ENCODE results near the gene ISLR. TPM values are rescaled to one million over a fixed set of nuclear protein-coding genes. Genes with fewer than 3 reads are reported as not detected.

ISLR gene
- total and polyA plus RNA-seq, 9 of the 15 experiments (the other 6 are each of a cell fraction or from before 2014, with no cell fraction given): not detected

DNA sequence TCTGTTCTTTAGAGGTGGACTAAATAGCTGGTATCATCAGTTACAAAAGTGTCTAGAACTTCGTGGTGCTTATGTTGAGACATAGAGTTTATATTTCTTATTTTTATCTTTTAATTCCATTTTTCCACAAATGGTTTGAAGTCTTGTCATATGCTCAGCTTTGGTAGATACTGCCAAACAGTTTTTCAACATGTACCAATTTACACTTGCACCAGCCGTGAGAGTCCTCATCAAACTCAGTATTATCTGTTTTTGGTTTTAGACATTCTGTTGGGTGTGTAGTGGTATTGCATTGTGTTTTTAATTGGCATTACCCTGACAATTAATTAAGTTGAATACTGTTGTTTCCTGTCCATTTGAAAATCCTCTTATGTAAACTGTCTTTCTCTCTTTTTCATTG lies 26.5 kb upstream of the ISLR start:
- Histone ChIP-seq H4K20me1 (replicated peaks; ENCODE audit: control insufficient read depth, insufficient read depth, low read length) (no peaks in the 10 kb centered on the region), H3K4me3 (no peak overlapping the region), H3K9ac (ENCODE audit: insufficient read depth in 1 of 2, low read depth in 2 of 2, low read length in 2 of 2) (no peak overlapping the region), H3K36me3 (ENCODE audit: control insufficient read depth, insufficient read depth, low read length) (no peaks in the 10 kb centered on the region), H3K27me3 (ENCODE audit: control insufficient read depth in 2 of 2, insufficient read depth in 2 of 2, low read length in 2 of 2) (peaks cover 0 to 14% of the 10 kb centered on the region in 2 experiments; a peak in 2 of 5 replicates), H3K9me1 (ENCODE audit: control insufficient read depth, insufficient read depth, low read length) (no peaks in the 10 kb centered on the region), H3K4me2 (ENCODE audit: insufficient read depth, low read length) (no peak overlapping the region), H3K4me1 (replicated peaks in 1 of 2; ENCODE audit: control insufficient read depth in 2 of 2, insufficient read depth in 2 of 2, low read length in 2 of 2) (no peaks in the 10 kb centered on the region), H2AFZ (ENCODE audit: low read depth, low read length) (no peak overlapping the region), H3K27ac (ENCODE audit: extremely low read depth, low read depth, low read length) (no peak overlapping the region), H3K79me2 (ENCODE audit: control insufficient read depth, insufficient read depth, low read length) (no peaks in the 10 kb centered on the region), H3K9me3 (replicated peaks; ENCODE audit: control insufficient read depth, insufficient read depth, low read depth, low read length) (no peaks in the 10 kb centered on the region)
- no peak for FAIRE-seq
- CTCF ChIA-PET (ENCODE audit: low intra/inter-chr PET ratio): no interaction called here
- BruUV-seq (replicated peaks): no TSS peak
- ATAC-seq: no peak
- TF ChIP-seq FIP1L1 (IDR thresholded peaks at IDR 0.05; ENCODE audit: low read depth, low read length, poor library complexity, severe bottlenecking) (no peak), HNRNPL (IDR thresholded peaks at IDR 0.05; ENCODE audit: low read depth, low read length) (no peak), ZNF512 (tag; IDR thresholded peaks at IDR 0.05) (no peak), ZNF121 (CRISPR knock-in tag; conservative IDR thresholded peaks at IDR 0.05) (no peak)
- TF ChIP-seq, protein P1, sequence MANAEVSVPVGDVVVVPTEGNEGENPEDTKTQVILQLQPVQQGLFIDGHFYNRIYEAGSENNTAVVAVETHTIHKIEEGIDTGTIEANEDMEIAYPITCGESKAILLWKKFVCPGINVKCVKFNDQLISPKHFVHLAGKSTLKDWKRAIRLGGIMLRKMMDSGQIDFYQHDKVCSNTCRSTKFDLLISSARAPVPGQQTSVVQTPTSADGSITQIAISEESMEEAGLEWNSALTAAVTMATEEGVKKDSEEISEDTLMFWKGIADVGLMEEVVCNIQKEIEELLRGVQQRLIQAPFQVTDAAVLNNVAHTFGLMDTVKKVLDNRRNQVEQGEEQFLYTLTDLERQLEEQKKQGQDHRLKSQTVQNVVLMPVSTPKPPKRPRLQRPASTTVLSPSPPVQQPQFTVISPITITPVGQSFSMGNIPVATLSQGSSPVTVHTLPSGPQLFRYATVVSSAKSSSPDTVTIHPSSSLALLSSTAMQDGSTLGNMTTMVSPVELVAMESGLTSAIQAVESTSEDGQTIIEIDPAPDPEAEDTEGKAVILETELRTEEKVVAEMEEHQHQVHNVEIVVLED (CRISPR knock-in tag; IDR thresholded peaks at IDR 0.05): no peak
- TF ChIP-seq, protein P2, sequence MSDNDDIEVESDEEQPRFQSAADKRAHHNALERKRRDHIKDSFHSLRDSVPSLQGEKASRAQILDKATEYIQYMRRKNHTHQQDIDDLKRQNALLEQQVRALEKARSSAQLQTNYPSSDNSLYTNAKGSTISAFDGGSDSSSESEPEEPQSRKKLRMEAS (CRISPR knock-in tag; IDR thresholded peaks at IDR 0.05): no peak
- TF ChIP-seq, protein P3, sequence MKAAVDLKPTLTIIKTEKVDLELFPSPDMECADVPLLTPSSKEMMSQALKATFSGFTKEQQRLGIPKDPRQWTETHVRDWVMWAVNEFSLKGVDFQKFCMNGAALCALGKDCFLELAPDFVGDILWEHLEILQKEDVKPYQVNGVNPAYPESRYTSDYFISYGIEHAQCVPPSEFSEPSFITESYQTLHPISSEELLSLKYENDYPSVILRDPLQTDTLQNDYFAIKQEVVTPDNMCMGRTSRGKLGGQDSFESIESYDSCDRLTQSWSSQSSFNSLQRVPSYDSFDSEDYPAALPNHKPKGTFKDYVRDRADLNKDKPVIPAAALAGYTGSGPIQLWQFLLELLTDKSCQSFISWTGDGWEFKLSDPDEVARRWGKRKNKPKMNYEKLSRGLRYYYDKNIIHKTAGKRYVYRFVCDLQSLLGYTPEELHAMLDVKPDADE (conservative IDR thresholded peaks at IDR 0.05; ENCODE audit: control insufficient read depth, low read depth, low read length): no peak
- 0% methylated on average over 2 of the region's 2 CpGs for WGBS (ENCODE audit: insufficient coverage, low coverage, missing lambda C conversion rate)
- no peak for DNase-seq (ENCODE audit: extremely low read depth in 1 of 4, low spot score in 3 of 4)
- intact Hi-C loops (cut with micrococcal nuclease): no loop called here
- in situ Hi-C loops (cut with MboI): loop anchor here (25.0 kb wide), 1 partner anchor 1140 kb away; the partner anchor contains the start of gene GOLGA6D
- POLR2A ChIA-PET: interaction anchor here (0.9 to 1.0 kb wide), 2 partner anchors 9 to 144 kb away, joined by 3 read pairs; no protein-coding TSS in a partner anchor
